Tibial nerve (tissue), 4 donors: Measurements from ENCODE around the gene IL21R.

Experiments used
- CTCF ChIP-seq, 5 experiments: fragments of 200-600 bp in 3 of 5; fragments of 450-650 bp in 2 of 5; sonication (generic) in 3 of 5; IDR thresholded peaks; one replicate each; pipeline ENCODE4 v1.5.1; 2016 to 2019; ENCODE audit warnings: antibody characterized with exemption in 5 of 5, mild to moderate bottlenecking in 3 of 5, moderate library complexity in 2 of 5
- EP300 ChIP-seq, 2 donors: sonication (generic); formaldehyde crosslinking; IDR thresholded peaks; one replicate each; pipeline ENCODE4 v1.6.1; 2017; ENCODE audit warnings: antibody characterized with exemption in 2 of 2, mild to moderate bottlenecking in 1 of 2
- POLR2A ChIP-seq, 2 donors: fragments of 450-650 bp; IDR thresholded peaks; one replicate each; pipeline ENCODE4 v1.6.1; 2017; ENCODE audit warnings: antibody characterized with exemption in 2 of 2, mild to moderate bottlenecking in 2 of 2, moderate library complexity in 2 of 2

- TF ChIP-seq CTCF (IDR thresholded peaks at IDR 0.05), result no peak
- no peak for TF ChIP-seq POLR2A (IDR thresholded peaks at IDR 0.05)
- no peak for TF ChIP-seq EP300 (IDR thresholded peaks at IDR 0.05)
Observed at GRCh38 chr16:27374221-27374803, 27.7 kb upstream of the IL21R start.
